HEK293 (cell line): ENCODE results near the gene SET.

Experiments
- IKZF3 ChIP-seq: fragments of 450-650 bp; IDR thresholded peaks from 2 replicates; pipeline ENCODE4 v1.5.0; 2018; ENCODE audit warnings: missing biosample characterization, mild to moderate bottlenecking, missing genetic modification characterization, moderate library complexity
- ZBTB21 ChIP-seq: fragments of 450-650 bp; formaldehyde crosslinking; IDR thresholded peaks from 2 replicates; pipeline ENCODE4 v1.5.1; 2017; ENCODE audit warnings: missing biosample characterization, missing genetic modification characterization
- ZBTB8A ChIP-seq: fragments of 450-650 bp; formaldehyde crosslinking; IDR thresholded peaks from 2 replicates; pipeline ENCODE4 v1.5.1; 2016; ENCODE audit warnings: missing biosample characterization, missing genetic modification characterization
- ZNF133 ChIP-seq: fragments of 450-650 bp; formaldehyde crosslinking; IDR thresholded peaks from 2 replicates; pipeline ENCODE4 v1.5.1; 2016; ENCODE audit warnings: missing biosample characterization, missing genetic modification characterization
- ZNF202 ChIP-seq: fragments of 450-650 bp; formaldehyde crosslinking; IDR thresholded peaks from 2 replicates; pipeline ENCODE4 v1.5.1; 2016; ENCODE audit warnings: missing biosample characterization, missing genetic modification characterization, borderline replicate concordance
- ZNF335 ChIP-seq: fragments of 450-650 bp; formaldehyde crosslinking; conservative IDR thresholded peaks from 2 replicates; pipeline ENCODE4 v1.5.1; 2016; ENCODE audit warnings: missing biosample characterization, missing genetic modification characterization
- ZNF423 ChIP-seq: fragments of 450-650 bp; formaldehyde crosslinking; IDR thresholded peaks from 2 replicates; pipeline ENCODE4 v1.5.1; 2016; ENCODE audit warnings: missing biosample characterization, missing genetic modification characterization
- ZSCAN16 ChIP-seq: fragments of 450-650 bp; formaldehyde crosslinking; IDR thresholded peaks from 2 replicates; pipeline ENCODE4 v1.5.1; 2016; ENCODE audit warnings: missing biosample characterization, missing genetic modification characterization
- ZSCAN23 ChIP-seq: fragments of 450-650 bp; formaldehyde crosslinking; IDR thresholded peaks from 2 replicates; pipeline ENCODE4 v1.5.1; 2016; ENCODE audit warnings: missing biosample characterization, missing genetic modification characterization
- TF ChIP-seq, protein P1 (sequence below): fragments of 450-650 bp; formaldehyde crosslinking; IDR thresholded peaks from 2 replicates; pipeline ENCODE4 v1.5.1; 2016; ENCODE audit warnings: missing biosample characterization, missing genetic modification characterization
- TF ChIP-seq, protein P2 (sequence below): fragments of 450-650 bp; formaldehyde crosslinking; IDR thresholded peaks from 2 replicates; pipeline ENCODE4 v1.5.1; 2016; ENCODE audit warnings: missing biosample characterization, missing genetic modification characterization, low read depth
- TF ChIP-seq, protein P3 (sequence below): fragments of 450-650 bp; formaldehyde crosslinking; IDR thresholded peaks from 2 replicates; pipeline ENCODE4 v1.5.1; 2016; ENCODE audit warnings: missing biosample characterization, missing genetic modification characterization
- TF ChIP-seq, protein P4 (sequence below): fragments of 450-650 bp; formaldehyde crosslinking; IDR thresholded peaks from 2 replicates; pipeline ENCODE4 v1.5.1; 2016; ENCODE audit warnings: missing biosample characterization, missing genetic modification characterization
- TF ChIP-seq, protein P5 (sequence below): fragments of 450-650 bp; formaldehyde crosslinking; IDR thresholded peaks from 2 replicates; pipeline ENCODE4 v1.5.1; 2016; ENCODE audit warnings: missing biosample characterization, missing genetic modification characterization

DNA sequence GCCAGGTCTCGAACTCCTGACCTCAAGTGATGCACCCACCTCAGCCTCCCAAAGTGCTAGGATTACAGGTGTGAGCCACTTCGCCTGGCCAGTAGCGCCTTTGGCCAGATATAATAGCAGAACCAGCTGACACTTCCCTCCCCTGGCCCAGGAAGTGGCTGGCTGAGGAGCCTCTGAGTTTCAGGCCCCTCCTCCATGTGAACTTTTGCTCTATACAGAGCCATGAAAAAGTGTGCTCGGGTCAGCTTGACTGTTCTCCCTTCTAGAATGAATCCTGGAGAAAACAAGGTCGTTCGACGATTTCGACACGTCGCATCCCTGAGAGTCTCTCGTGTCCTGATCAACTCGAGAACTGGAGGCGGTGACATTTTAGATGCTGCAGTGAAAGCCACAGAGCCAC is 43.6 kb downstream of the SET start:
- TF ChIP-seq, protein P1, sequence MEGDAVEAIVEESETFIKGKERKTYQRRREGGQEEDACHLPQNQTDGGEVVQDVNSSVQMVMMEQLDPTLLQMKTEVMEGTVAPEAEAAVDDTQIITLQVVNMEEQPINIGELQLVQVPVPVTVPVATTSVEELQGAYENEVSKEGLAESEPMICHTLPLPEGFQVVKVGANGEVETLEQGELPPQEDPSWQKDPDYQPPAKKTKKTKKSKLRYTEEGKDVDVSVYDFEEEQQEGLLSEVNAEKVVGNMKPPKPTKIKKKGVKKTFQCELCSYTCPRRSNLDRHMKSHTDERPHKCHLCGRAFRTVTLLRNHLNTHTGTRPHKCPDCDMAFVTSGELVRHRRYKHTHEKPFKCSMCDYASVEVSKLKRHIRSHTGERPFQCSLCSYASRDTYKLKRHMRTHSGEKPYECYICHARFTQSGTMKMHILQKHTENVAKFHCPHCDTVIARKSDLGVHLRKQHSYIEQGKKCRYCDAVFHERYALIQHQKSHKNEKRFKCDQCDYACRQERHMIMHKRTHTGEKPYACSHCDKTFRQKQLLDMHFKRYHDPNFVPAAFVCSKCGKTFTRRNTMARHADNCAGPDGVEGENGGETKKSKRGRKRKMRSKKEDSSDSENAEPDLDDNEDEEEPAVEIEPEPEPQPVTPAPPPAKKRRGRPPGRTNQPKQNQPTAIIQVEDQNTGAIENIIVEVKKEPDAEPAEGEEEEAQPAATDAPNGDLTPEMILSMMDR (tag by site-specific recombination): no peak
- TF ChIP-seq ZNF335 (tag by site-specific recombination) (no peak), ZSCAN16 (tag by site-specific recombination) (no peak), ZNF133 (tag by site-specific recombination) (no peak), ZNF423 (no peak), IKZF3 (no peak), ZNF202 (tag by site-specific recombination) (no peak), ZSCAN23 (tag by site-specific recombination) (no peak), ZBTB8A (tag by site-specific recombination) (no peak), ZBTB21 (tag by site-specific recombination) (no peak)
- TF ChIP-seq, protein P2, sequence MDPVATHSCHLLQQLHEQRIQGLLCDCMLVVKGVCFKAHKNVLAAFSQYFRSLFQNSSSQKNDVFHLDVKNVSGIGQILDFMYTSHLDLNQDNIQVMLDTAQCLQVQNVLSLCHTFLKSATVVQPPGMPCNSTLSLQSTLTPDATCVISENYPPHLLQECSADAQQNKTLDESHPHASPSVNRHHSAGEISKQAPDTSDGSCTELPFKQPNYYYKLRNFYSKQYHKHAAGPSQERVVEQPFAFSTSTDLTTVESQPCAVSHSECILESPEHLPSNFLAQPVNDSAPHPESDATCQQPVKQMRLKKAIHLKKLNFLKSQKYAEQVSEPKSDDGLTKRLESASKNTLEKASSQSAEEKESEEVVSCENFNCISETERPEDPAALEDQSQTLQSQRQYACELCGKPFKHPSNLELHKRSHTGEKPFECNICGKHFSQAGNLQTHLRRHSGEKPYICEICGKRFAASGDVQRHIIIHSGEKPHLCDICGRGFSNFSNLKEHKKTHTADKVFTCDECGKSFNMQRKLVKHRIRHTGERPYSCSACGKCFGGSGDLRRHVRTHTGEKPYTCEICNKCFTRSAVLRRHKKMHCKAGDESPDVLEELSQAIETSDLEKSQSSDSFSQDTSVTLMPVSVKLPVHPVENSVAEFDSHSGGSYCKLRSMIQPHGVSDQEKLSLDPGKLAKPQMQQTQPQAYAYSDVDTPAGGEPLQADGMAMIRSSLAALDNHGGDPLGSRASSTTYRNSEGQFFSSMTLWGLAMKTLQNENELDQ (tag by site-specific recombination): no peak
- TF ChIP-seq, protein P3, sequence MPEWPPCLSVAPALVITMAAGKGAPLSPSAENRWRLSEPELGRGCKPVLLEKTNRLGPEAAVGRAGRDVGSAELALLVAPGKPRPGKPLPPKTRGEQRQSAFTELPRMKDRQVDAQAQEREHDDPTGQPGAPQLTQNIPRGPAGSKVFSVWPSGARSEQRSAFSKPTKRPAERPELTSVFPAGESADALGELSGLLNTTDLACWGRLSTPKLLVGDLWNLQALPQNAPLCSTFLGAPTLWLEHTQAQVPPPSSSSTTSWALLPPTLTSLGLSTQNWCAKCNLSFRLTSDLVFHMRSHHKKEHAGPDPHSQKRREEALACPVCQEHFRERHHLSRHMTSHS (tag by site-specific recombination): no peak
- TF ChIP-seq, protein P4, sequence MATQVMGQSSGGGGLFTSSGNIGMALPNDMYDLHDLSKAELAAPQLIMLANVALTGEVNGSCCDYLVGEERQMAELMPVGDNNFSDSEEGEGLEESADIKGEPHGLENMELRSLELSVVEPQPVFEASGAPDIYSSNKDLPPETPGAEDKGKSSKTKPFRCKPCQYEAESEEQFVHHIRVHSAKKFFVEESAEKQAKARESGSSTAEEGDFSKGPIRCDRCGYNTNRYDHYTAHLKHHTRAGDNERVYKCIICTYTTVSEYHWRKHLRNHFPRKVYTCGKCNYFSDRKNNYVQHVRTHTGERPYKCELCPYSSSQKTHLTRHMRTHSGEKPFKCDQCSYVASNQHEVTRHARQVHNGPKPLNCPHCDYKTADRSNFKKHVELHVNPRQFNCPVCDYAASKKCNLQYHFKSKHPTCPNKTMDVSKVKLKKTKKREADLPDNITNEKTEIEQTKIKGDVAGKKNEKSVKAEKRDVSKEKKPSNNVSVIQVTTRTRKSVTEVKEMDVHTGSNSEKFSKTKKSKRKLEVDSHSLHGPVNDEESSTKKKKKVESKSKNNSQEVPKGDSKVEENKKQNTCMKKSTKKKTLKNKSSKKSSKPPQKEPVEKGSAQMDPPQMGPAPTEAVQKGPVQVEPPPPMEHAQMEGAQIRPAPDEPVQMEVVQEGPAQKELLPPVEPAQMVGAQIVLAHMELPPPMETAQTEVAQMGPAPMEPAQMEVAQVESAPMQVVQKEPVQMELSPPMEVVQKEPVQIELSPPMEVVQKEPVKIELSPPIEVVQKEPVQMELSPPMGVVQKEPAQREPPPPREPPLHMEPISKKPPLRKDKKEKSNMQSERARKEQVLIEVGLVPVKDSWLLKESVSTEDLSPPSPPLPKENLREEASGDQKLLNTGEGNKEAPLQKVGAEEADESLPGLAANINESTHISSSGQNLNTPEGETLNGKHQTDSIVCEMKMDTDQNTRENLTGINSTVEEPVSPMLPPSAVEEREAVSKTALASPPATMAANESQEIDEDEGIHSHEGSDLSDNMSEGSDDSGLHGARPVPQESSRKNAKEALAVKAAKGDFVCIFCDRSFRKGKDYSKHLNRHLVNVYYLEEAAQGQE (tag by site-specific recombination): no peak
- TF ChIP-seq, protein P5, sequence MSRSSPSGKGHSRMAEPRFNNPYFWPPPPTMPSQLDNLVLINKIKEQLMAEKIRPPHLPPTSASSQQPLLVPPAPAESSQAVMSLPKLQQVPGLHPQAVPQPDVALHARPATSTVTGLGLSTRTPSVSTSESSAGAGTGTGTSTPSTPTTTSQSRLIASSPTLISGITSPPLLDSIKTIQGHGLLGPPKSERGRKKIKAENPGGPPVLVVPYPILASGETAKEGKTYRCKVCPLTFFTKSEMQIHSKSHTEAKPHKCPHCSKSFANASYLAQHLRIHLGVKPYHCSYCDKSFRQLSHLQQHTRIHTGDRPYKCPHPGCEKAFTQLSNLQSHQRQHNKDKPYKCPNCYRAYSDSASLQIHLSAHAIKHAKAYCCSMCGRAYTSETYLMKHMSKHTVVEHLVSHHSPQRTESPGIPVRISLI (tag by site-specific recombination): no peak
